GM12875 (cell line): ENCODE data around the gene RPS6KA4.

Experiments used
- H3K4me3 ChIP-seq: one replicate; pipeline ENCODE4 v1.5.1; 2011; ENCODE audit warnings: low read depth, low read length, control low read depth
- CTCF ChIP-seq: IDR thresholded peaks from 2 replicates; pipeline ENCODE4 v1.5.1; 2011; ENCODE audit warnings: low read depth, mild to moderate bottlenecking, control low read depth, inconsistent platforms, low read length, moderate library complexity, borderline replicate concordance; ENCODE audit not compliant: insufficient read depth

RPS6KA4 gene

GRCh38 chr11:64351136-64351631 lies 7.8 kb upstream of the RPS6KA4 start:
- no peak for TF ChIP-seq CTCF
- H3K4me3 ChIP-seq, result no peak overlapping the region

DNA sequence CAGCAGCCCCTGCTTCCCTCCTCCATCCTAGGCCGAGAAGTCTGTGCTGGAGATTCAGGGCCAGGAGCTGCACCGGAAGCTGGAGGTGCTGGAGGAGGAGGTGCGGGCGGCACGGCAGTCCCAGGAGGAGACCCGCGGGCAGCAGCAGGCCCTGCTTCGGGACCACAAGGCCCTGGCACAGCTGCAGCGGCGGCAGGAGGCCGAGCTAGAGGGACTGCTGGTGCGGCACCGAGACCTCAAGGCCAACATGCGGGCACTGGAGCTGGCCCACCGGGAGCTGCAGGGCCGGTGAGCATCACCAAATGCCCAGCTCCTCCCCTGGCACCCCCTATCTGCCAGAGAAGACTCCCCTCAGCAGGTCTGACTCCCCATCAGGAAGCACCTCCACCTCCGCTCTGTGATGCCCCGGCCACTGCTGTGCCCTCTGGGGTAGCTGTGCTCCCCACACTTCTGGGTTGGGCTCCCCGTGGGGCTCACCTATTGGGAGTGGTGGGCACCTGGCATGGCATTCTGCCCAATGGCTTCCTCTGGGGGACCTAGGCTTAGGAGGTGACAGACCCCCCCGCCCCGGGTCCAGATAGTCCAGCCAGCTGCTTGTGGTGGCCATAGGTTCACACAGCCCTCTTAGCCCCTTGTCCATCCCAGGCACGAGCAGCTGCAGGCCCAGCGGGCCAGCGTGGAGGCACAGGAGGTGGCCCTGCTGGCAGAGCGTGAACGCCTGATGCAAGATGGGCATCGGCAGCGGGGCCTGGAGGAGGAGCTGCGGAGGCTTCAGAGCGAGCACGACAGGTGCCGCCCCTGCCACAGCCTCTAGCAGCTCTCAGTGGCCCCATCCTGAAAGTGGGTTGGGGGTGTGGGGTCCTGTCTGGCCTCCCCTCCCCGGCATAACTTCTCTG lies 6.6 kb upstream of the RPS6KA4 start:
- no peak overlapping the region for H3K4me3 ChIP-seq
- TF ChIP-seq CTCF, result no peak

DNA sequence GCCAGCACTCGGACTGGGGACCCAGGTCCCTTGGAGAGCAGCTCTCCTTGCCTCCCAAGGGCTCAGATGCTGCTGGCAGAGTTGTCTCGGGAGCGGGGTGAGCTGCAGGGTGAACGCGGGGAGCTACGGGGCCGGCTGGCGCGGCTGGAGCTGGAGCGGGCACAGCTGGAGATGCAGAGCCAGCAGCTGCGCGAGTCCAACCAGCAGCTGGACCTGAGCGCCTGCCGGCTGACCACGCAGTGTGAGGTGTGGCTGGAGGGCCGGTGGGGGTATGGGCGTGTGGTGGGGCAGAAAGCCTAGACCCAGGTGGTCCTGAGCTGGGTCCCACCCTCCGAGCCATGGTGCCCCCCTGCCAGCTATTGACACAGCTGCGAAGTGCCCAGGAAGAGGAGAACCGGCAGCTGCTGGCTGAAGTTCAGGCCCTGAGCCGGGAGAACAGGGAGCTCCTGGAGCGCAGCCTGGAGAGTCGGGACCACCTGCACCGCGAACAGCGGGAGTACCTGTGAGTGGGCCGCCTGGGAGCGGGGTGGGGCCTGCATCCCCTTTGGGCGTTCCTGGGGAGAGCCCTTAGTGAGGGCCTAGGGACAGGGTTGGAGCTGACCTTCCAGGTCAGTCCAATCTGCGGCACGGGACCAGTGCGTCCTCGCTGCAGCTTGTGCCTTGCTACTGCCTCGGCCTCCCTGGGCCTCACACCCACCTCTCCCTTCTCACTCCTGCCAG lies 5.8 kb upstream of the RPS6KA4 start:
- TF ChIP-seq CTCF, result no peak
- H3K4me3 ChIP-seq, result no peak overlapping the region

GRCh38 chr11:64353715-64354506 lies 5.1 kb upstream of the RPS6KA4 start:
- no peak for TF ChIP-seq CTCF
- H3K4me3 ChIP-seq, result no peak overlapping the region

GRCh38 chr11:64355078-64355940 lies 3.7 kb upstream of the RPS6KA4 start:
- TF ChIP-seq CTCF, result peak; percentile 58
- no peak overlapping the region for H3K4me3 ChIP-seq
